WTC11 (cell line): ENCODE data around the gene CDH13.

Experiments used
- CTCF ChIP-seq: fragments of 200-600 bp; IDR thresholded peaks from 2 replicates; pipeline ENCODE4 v1.8.0; 2022; ENCODE audit warnings: antibody characterized with exemption
- HMGA2 ChIP-seq: fragments of 250-450 bp; sonication (Bioruptor Pico); IDR thresholded peaks from 2 replicates; pipeline ENCODE4 v1.4.0; 2021; ENCODE audit warnings: mild to moderate bottlenecking, moderate library complexity
- IRF1 ChIP-seq: sonication (generic); formaldehyde crosslinking; IDR thresholded peaks from 2 replicates; pipeline ENCODE4 v1.8.0; 2023; ENCODE audit warnings: missing genetic modification reagents
- SP1 ChIP-seq: sonication (generic); formaldehyde crosslinking; conservative IDR thresholded peaks from 2 replicates; pipeline ENCODE4 v1.8.1; 2022; ENCODE audit warnings: missing genetic modification reagents
- ZNF423 ChIP-seq: fragments of 250-450 bp; sonication (Bioruptor Pico); IDR thresholded peaks from 2 replicates; pipeline ENCODE4 v2.1.2; 2022; ENCODE audit warnings: mild to moderate bottlenecking, moderate library complexity
- TF ChIP-seq, protein P1 (sequence below): sonication (generic); formaldehyde crosslinking; IDR thresholded peaks from 2 replicates; pipeline ENCODE4 v1.8.1; 2022; ENCODE audit warnings: low read depth, mild to moderate bottlenecking, moderate library complexity, missing genetic modification reagents, borderline replicate concordance
- TF ChIP-seq, protein P2 (sequence below): sonication (generic); formaldehyde crosslinking; IDR thresholded peaks from 2 replicates; pipeline ENCODE4 v1.8.1; 2022; ENCODE audit warnings: low read depth, missing genetic modification reagents, borderline replicate concordance

GRCh38 chr16:82807311-82807710, 180.5 kb downstream of the CDH13 start:
- TF ChIP-seq SP1 (CRISPR knock-in tag): no peak
- no peak for TF ChIP-seq CTCF
- TF ChIP-seq, protein P1, sequence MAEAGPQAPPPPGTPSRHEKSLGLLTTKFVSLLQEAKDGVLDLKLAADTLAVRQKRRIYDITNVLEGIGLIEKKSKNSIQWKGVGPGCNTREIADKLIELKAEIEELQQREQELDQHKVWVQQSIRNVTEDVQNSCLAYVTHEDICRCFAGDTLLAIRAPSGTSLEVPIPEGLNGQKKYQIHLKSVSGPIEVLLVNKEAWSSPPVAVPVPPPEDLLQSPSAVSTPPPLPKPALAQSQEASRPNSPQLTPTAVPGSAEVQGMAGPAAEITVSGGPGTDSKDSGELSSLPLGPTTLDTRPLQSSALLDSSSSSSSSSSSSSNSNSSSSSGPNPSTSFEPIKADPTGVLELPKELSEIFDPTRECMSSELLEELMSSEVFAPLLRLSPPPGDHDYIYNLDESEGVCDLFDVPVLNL (CRISPR knock-in tag): no peak
- no peak for TF ChIP-seq ZNF423 (CRISPR knock-in tag)
- no peak for TF ChIP-seq IRF1 (CRISPR knock-in tag)
- TF ChIP-seq, protein P2, sequence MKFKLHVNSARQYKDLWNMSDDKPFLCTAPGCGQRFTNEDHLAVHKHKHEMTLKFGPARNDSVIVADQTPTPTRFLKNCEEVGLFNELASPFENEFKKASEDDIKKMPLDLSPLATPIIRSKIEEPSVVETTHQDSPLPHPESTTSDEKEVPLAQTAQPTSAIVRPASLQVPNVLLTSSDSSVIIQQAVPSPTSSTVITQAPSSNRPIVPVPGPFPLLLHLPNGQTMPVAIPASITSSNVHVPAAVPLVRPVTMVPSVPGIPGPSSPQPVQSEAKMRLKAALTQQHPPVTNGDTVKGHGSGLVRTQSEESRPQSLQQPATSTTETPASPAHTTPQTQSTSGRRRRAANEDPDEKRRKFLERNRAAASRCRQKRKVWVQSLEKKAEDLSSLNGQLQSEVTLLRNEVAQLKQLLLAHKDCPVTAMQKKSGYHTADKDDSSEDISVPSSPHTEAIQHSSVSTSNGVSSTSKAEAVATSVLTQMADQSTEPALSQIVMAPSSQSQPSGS: no peak
- no peak for TF ChIP-seq HMGA2 (CRISPR knock-in tag)
